ENCODE results near the gene TRHDE. TPM values are rescaled to one million over a fixed set of nuclear protein-coding genes. Genes with fewer than 3 reads are reported as not detected.
"Not testable (repeated sequence)": the region's sequence is repeated elsewhere in the genome, so short reads cannot be mapped to it uniquely, and the experiment has no call there.

TRHDE gene
- total RNA-seq, 2 donors from 2014 or later: not detected

DNA sequence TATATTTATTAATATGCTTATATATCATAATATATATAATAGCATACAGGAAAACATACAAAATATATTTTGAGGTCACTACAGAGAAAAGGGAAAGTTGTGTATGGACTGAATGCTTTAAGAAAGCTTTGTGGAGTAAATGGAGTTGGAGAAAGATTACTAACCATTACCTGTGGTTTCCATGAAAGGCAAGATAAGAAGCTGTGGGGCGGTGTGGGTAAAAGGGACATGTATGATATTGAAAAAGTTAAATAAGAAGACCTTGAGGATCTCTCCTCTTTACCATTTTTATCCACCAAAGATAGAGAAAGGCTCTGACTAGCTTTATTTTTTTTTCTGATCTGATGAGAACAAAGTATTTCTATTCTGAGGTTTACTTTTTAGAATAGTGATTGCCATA, 404.4 kb downstream of the TRHDE start:
- no peaks in the 10 kb centered on the region for H3K27me3 Mint-ChIP-seq (ENCODE audit: low read depth)
- H3K4me1 Mint-ChIP-seq (ENCODE audit: low read depth): no peaks in the 10 kb centered on the region
- no peaks in the 10 kb centered on the region for H3K36me3 Mint-ChIP-seq (ENCODE audit: insufficient read depth in 2 of 2)
- no peak overlapping the region for H3K27ac Mint-ChIP-seq
- ATAC-seq (replicated peaks in 1 of 2): no peak
- no peak for DNase-seq
- H3K4me3 Mint-ChIP-seq: no peak overlapping the region
- H3K9me3 Mint-ChIP-seq: peaks cover 2 to 5% of the 10 kb centered on the region in 2 donors

DNA sequence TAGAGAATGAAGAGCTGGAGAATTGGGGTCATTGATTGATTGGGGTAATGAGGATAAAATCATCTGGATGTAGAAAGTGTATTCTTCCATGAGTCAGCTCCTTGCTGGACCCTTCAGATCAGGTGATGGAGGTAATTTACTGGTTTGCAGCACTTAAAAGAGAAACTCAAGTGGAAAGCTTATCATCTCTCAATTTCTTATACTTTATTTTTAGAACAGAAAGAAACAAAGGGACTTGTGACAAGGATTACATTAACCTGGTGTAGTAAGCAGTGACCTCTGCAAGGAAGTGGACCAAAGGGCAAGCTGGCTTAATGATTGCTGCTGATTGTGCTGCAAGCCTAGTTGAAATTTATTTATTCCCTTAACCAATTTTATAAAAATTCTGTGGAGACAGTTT, 405.0 kb downstream of the TRHDE start:
- no peaks in the 10 kb centered on the region for H3K36me3 Mint-ChIP-seq (ENCODE audit: insufficient read depth in 2 of 2)
- no peaks in the 10 kb centered on the region for H3K4me1 Mint-ChIP-seq (ENCODE audit: low read depth)
- peaks cover 2 to 5% of the 10 kb centered on the region in 2 donors for H3K9me3 Mint-ChIP-seq
- DNase-seq (no peak), ATAC-seq (replicated peaks in 1 of 2) (no peak)
- H3K27ac Mint-ChIP-seq: no peak overlapping the region
- H3K27me3 Mint-ChIP-seq (ENCODE audit: low read depth): no peaks in the 10 kb centered on the region
- H3K4me3 Mint-ChIP-seq: no peak overlapping the region

DNA sequence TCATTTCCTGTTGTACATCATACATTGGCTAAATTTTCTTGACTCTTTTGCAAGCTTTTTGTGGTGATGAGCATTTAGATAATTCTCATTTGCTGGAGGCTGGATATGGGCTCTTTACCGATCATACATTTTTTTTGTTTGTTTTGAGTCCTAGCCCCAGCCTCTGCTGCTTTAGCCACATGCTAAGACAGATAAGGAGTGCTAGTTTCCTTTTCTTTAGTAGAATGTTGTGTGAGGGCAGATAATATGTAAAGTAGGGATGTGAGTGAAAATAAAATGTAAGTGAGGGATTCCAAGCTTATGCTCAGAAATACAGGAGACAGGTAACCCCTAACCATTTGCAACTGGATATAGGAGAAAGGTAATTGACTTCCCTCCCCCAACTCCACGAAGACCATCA, 405.7 kb downstream of the TRHDE start:
- no peaks in the 10 kb centered on the region for H3K4me1 Mint-ChIP-seq (ENCODE audit: low read depth)
- no peak overlapping the region for H3K4me3 Mint-ChIP-seq
- H3K27me3 Mint-ChIP-seq (ENCODE audit: low read depth): no peaks in the 10 kb centered on the region
- DNase-seq (no peak), ATAC-seq (replicated peaks in 1 of 2) (no peak)
- H3K36me3 Mint-ChIP-seq (ENCODE audit: insufficient read depth in 2 of 2): no peaks in the 10 kb centered on the region
- no peak overlapping the region for H3K27ac Mint-ChIP-seq
- H3K9me3 Mint-ChIP-seq: peaks cover 2 to 5% of the 10 kb centered on the region in 2 donors

DNA sequence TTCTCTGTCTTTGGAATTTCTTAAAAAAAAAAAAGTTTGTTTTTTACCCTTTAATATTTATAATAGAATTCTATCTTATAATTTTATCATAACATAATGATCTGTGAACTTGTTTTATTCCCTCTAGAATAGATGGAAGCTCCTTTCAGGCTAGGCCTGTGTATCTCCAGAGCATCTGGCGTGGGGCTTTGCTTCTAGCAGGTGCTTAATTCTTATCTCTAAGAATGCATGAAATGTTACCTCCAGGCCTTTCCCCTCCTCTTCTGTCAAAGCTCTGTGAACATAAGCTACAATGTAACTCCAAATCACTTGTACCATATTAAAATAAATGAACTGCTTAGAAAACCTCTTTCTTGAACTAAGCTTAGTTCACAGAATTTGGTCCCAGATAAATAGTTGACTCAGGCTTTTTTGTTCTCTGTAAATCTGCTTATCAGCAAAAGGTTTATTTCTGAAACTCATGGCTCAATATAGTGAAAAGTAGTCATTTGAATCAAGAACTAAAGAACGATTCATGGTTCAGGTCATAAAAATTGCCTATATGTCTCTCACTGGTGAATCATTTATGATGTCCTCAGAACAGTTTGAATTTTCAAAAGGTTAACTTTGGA, 407.1 kb downstream of the TRHDE start:
- no peaks in the 10 kb centered on the region for H3K4me1 Mint-ChIP-seq (ENCODE audit: low read depth)
- DNase-seq (no peak), ATAC-seq (replicated peaks in 1 of 2) (no peak)
- no peaks in the 10 kb centered on the region for H3K36me3 Mint-ChIP-seq (ENCODE audit: insufficient read depth in 2 of 2)
- H3K9me3 Mint-ChIP-seq: peaks cover 0 to 5% of the 10 kb centered on the region in 2 donors
- no peaks in the 10 kb centered on the region for H3K27me3 Mint-ChIP-seq (ENCODE audit: low read depth)
- no peak overlapping the region for H3K27ac Mint-ChIP-seq
- no peak overlapping the region for H3K4me3 Mint-ChIP-seq

DNA sequence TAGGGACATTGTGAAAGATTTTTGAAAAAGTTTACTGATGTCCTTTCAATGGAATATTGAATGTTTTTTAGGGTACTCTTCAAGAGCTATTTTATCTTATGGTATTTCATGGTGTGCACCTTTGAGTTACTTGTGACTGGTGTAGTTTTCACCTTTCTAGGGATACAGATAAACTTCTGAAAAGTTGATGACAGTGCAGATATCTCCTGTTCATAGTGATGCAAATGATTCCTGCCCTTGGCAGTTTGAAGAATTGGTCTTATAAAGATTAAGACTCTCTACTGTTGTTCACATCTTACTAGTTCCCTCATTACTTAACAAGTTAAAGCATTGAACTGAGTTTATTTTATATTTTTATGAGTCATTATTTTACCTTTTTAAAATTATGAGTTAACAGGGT, 408.9 kb downstream of the TRHDE start:
- Mint-ChIP-seq H3K9me3 (peaks cover 2 to 8% of the 10 kb centered on the region in 2 donors), H3K27ac (no peak overlapping the region), H3K4me3 (no peak overlapping the region), H3K36me3 (ENCODE audit: insufficient read depth in 2 of 2) (no peaks in the 10 kb centered on the region), H3K27me3 (ENCODE audit: low read depth) (no peaks in the 10 kb centered on the region), H3K4me1 (ENCODE audit: low read depth) (no peaks in the 10 kb centered on the region)
- ATAC-seq (replicated peaks in 1 of 2): no peak
- no peak for DNase-seq

DNA sequence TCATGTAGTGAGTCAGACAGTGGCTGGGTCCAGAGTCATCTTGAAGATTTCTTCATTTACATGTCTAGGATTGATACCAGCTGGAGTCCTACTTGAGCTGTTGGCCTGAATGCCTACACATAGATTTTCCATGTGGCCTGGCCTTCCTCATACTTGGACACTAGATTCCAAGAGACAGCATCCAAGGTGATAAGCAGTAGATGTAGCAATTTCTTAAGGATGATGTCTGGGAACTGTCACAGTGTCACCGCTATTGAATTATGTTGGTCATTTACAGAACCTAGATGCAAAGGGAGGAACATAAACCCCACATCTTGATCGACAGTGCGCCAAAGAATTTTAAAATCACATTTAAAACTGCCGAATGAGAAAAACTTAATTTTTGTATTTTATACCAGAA, 412.3 kb downstream of the TRHDE start:
- ATAC-seq (replicated peaks in 1 of 2) (no peak), DNase-seq (no peak)
- Mint-ChIP-seq H3K9me3 (peaks cover 2 to 6% of the 10 kb centered on the region in 2 donors), H3K36me3 (ENCODE audit: insufficient read depth in 2 of 2) (no peaks in the 10 kb centered on the region), H3K4me1 (ENCODE audit: low read depth) (no peaks in the 10 kb centered on the region), H3K27ac (no peak overlapping the region), H3K27me3 (ENCODE audit: low read depth) (no peaks in the 10 kb centered on the region), H3K4me3 (no peak overlapping the region)

DNA sequence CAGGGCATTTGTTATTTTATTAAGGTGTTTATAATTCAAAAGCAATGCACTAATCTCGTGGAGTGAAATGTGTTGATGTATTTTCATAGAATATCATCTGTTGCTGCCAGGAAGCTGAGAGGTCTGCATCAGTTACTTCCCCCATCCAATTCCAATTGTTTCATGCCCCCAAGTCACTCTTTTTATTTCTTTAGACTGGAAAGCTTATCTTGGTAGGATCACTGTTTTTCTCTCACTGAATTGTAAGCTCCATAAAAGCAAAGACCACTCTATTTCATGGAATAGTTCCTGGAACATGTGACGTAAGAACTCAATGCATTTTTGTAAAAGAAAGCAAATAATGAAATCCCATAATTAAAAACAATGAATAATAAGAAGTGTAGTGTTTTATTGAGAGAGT, 420.2 kb downstream of the TRHDE start:
- no peaks in the 10 kb centered on the region for H3K27me3 Mint-ChIP-seq (ENCODE audit: low read depth)
- H3K9me3 Mint-ChIP-seq: peaks cover 3 to 6% of the 10 kb centered on the region in 2 donors
- no peaks in the 10 kb centered on the region for H3K36me3 Mint-ChIP-seq (ENCODE audit: insufficient read depth in 2 of 2)
- no peaks in the 10 kb centered on the region for H3K4me1 Mint-ChIP-seq (ENCODE audit: low read depth)
- H3K27ac Mint-ChIP-seq: no peak overlapping the region
- ATAC-seq (replicated peaks in 1 of 2) (no peak), DNase-seq (no peak)
- H3K4me3 Mint-ChIP-seq: no peak overlapping the region

DNA sequence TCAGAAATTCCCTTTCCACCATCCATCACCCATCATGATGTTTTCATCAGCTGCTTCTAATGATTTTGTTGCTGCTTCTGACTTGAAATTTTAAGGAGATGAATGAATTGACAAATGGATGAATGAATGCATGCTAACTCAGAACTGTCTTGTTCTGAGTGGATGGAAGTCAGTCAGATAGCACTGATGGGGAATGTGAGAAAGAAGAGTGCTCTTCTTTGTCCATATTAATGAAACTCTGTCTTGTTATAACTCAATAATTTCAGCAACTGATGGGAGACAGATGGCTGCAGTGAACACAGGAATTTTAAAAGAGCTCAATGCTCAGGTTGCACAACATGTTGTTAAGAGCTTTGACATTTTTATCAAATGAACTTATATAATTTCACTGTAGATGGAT, 422.0 kb downstream of the TRHDE start:
- Mint-ChIP-seq H3K4me3 (no peak overlapping the region), H3K27me3 (ENCODE audit: low read depth) (no peaks in the 10 kb centered on the region), H3K36me3 (ENCODE audit: insufficient read depth in 2 of 2) (peaks cover 0 to 1% of the 10 kb centered on the region in 2 donors), H3K27ac (no peak overlapping the region), H3K9me3 (peaks cover 3 to 8% of the 10 kb centered on the region in 2 donors), H3K4me1 (ENCODE audit: low read depth) (no peaks in the 10 kb centered on the region)
- no peak for ATAC-seq (replicated peaks in 1 of 2)
- DNase-seq: no peak

DNA sequence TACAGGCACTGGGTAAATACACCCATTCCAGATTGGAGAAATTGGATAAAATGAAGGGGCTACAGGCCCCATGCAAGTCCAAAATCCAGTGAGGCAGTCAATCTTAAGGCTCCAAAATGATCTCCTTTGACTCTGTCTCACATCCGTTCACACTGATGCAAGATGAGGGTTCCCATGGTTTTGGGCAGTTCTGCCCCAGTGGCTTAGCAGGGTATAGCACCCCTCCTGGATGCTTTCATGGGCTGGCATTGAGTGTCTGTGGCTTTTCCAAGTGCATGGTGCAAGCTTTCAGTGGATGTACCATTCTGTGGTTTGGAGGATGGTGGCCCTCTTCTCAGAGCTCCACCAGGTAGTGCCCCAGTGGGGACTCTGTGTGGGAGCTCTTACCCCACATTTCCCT, 427.2 kb downstream of the TRHDE start:
- Mint-ChIP-seq H3K27me3 (ENCODE audit: low read depth) (no peaks in the 10 kb centered on the region), H3K36me3 (ENCODE audit: insufficient read depth in 2 of 2) (peaks cover 0 to 1% of the 10 kb centered on the region in 2 donors), H3K27ac (no peak overlapping the region), H3K9me3 (peaks cover 7 to 12% of the 10 kb centered on the region in 2 donors), H3K4me3 (no peak overlapping the region), H3K4me1 (ENCODE audit: low read depth) (no peaks in the 10 kb centered on the region)
- no peak for ATAC-seq (replicated peaks in 1 of 2)
- no peak for DNase-seq

DNA sequence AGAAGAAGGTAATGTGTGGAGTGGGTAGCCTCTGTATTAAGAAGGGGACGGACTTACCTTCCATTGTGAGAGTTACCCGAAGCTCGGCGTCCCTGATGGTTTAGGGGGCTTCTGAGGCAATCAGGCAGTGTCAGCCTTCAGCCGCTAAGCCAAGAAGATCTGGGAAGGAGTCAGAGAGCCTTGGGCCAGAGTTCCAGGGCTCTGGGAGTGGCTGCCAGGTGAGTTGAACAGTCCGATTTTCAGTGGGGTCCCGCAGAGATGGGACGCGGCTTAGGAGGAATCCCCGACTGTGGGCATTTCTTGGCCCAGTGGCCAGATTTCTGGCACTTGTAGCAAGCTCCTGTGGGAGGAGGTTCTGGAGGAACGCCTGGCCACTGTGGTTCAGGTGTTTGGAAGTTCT, 439.9 kb downstream of the TRHDE start:
- H3K4me3 Mint-ChIP-seq; H3K36me3 Mint-ChIP-seq (ENCODE audit: insufficient read depth in 2 of 2); H3K27ac Mint-ChIP-seq; H3K9me3 Mint-ChIP-seq; ATAC-seq (replicated peaks in 1 of 2); DNase-seq; H3K27me3 Mint-ChIP-seq (ENCODE audit: low read depth); H3K4me1 Mint-ChIP-seq (ENCODE audit: low read depth): not testable (repeated sequence)

DNA sequence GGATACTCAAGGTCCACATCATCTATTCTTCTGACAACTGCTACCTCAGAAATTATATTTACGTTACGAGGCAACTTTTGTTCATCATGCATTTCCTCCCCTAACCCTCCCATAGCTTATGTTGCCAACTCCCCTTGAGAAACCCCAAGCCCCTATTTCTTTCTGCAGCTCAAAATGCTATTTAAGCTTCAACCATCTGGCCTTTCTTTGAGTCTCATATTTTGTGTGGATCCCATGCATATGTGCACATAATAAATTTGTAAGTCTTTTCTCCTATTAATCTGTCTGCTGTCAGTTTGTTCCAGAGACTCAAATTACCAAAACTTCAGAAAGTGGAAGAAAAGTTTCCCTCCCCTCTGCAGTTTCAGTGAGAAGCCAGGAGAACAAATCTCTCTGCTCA, 444.1 kb downstream of the TRHDE start:
- no peaks in the 10 kb centered on the region for H3K27me3 Mint-ChIP-seq (ENCODE audit: low read depth)
- ATAC-seq (replicated peaks in 1 of 2) (no peak), DNase-seq (no peak)
- H3K36me3 Mint-ChIP-seq (ENCODE audit: insufficient read depth in 2 of 2): peaks cover 2 to 5% of the 10 kb centered on the region in 2 donors
- no peak overlapping the region for H3K27ac Mint-ChIP-seq
- H3K4me1 Mint-ChIP-seq (ENCODE audit: low read depth): no peaks in the 10 kb centered on the region
- no peak overlapping the region for H3K4me3 Mint-ChIP-seq
- peaks cover 0 to 6% of the 10 kb centered on the region in 2 donors for H3K9me3 Mint-ChIP-seq

DNA sequence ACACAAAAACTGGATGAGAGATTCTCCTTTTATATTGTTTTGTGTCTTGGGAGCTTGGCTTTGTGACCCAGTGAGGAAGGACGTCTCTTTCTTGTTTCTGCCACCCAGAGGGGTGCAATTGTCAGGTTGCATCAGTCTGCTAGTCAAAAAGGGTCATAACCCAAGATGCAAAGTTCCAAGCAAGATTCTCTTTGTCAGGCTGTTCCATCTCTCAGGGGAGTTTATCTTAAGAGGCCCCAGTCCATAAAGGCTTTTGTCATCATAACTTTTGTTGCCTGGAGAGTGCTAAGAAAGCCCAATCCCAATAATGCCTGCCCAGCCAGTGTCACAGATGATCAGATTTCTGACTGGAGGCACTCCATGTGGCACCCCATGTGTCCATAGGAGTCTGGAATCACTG, 444.9 kb downstream of the TRHDE start:
- Mint-ChIP-seq H3K4me1 (ENCODE audit: low read depth) (no peaks in the 10 kb centered on the region), H3K36me3 (ENCODE audit: insufficient read depth in 2 of 2) (peaks cover 2 to 5% of the 10 kb centered on the region in 2 donors)

More for the DNA sequence above, 444.9 kb downstream of the TRHDE start:
- no peak for DNase-seq
- Mint-ChIP-seq H3K9me3 (peaks cover 0 to 8% of the 10 kb centered on the region in 2 donors), H3K4me3 (no peak overlapping the region), H3K27ac (no peak overlapping the region), H3K27me3 (ENCODE audit: low read depth) (no peaks in the 10 kb centered on the region)
- ATAC-seq (replicated peaks in 1 of 2): no peak

All from activated T-cell treated with anti-CD3 and anti-CD28 coated beads, Interleukin-2, amount 50 U/mL, for 72 hours (primary cell).